Heart left ventricle (tissue), 13 donors: ENCODE data around the gene PHC3.

ENCODE experiments used
- POLR2A ChIP-seq, 2 donors: fragments of 450-650 bp; IDR thresholded peaks; one replicate each; pipeline ENCODE4 v1.6.1; 2017; ENCODE audit warnings: antibody characterized with exemption in 2 of 2, mild to moderate bottlenecking in 2 of 2, moderate library complexity in 2 of 2
- TF ChIP-seq, protein P1 (sequence below), 12 donors: fragments of 200-600 bp; sonication (generic) in 4 of 12; IDR thresholded peaks; one replicate each; pipeline versions ENCODE4 v1.5.0 to v1.8.0; 2018 to 2022; ENCODE audit warnings: antibody characterized with exemption in 12 of 12, mild to moderate bottlenecking in 5 of 12
- donor health status: ischemic (EF 13 %, LVEDD 7.1; RV severe dilation, severe dysfunction).
- donor health status: DM: no; HTN: yes; CAD: no.
- donor health status: DM: no; HTN: no; CAD: no.
- donor health status: ischemic (EF 25% LVEDD 6.9; RV normal size, moderate dysfunction).
- donor health status: ischemic (EF 25% LVEDD 5.7; RV mildly dilated, moderate dysfunction).
- donor health status: ischemic (EF 35%, LVEDD 5.7; RV mildly dilated, moderate dysfunction).
- donor health status: nonischemic (EF 11% LVEDD 7.7; RV severe dilation, severe dysfunction).
- donor health status: DM: yes; HTN: yes; CAD: no.
- donor health status: PGD.
- donor health status: ischemic (EF 29% LVEDD 5.4; RV normal size, mild dysfunction).
- donor health status: nonischemic (EF 23%, LVEDD 6.1; RV moderate dilation, normal function).

DNA sequence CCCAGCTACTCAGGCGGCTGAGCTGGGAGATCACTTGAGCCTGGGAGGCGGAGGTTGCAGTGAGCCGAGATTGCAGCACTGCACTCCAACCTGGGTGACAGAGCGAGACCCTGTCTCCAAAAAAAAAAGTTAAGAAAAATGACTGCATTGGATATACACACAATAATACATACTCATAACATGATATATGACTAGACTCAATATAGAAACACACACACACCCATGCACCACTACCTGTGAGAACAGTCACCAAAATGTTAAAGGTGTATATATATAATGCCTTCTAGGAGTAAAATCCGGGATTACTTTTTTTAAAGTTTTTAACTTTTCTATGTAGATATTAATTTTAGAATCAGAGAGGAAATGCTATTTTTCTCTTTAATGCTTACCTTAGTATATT lies 25.9 kb downstream of the PHC3 start:
- TF ChIP-seq, protein P1, sequence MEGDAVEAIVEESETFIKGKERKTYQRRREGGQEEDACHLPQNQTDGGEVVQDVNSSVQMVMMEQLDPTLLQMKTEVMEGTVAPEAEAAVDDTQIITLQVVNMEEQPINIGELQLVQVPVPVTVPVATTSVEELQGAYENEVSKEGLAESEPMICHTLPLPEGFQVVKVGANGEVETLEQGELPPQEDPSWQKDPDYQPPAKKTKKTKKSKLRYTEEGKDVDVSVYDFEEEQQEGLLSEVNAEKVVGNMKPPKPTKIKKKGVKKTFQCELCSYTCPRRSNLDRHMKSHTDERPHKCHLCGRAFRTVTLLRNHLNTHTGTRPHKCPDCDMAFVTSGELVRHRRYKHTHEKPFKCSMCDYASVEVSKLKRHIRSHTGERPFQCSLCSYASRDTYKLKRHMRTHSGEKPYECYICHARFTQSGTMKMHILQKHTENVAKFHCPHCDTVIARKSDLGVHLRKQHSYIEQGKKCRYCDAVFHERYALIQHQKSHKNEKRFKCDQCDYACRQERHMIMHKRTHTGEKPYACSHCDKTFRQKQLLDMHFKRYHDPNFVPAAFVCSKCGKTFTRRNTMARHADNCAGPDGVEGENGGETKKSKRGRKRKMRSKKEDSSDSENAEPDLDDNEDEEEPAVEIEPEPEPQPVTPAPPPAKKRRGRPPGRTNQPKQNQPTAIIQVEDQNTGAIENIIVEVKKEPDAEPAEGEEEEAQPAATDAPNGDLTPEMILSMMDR (IDR thresholded peaks at IDR 0.05): no peak
- no peak for TF ChIP-seq POLR2A (IDR thresholded peaks at IDR 0.05)
